Neural cell (in vitro differentiated cells): ENCODE data around the gene TYK2.

Experiments used
- EZH2 ChIP-seq: fragments of 200-600, 300-800 bp; shearing (Covaris generic), sonication (generic); IDR thresholded peaks from 2 replicates; pipeline ENCODE4 v1.6.1; 2014; ENCODE audit warnings: antibody characterized with exemption, low read length, borderline replicate concordance, mild to moderate bottlenecking; ENCODE audit not compliant: insufficient read depth, poor library complexity, severe bottlenecking
- POLR2AphosphoS5 ChIP-seq: IDR thresholded peaks from 2 replicates; pipeline ENCODE4 v1.6.1; 2012
- RAD21 ChIP-seq: fragments of 450-650 bp; conservative IDR thresholded peaks from 2 replicates; pipeline ENCODE4 v1.6.1; 2014; ENCODE audit warnings: antibody characterized with exemption, mild to moderate bottlenecking, moderate library complexity
- TF ChIP-seq, protein P1 (sequence below): fragments of 450-650 bp; IDR thresholded peaks from 2 replicates; pipeline ENCODE4 v1.5.1; 2014; ENCODE audit warnings: antibody characterized with exemption, mild to moderate bottlenecking, moderate library complexity; ENCODE audit not compliant: poor library complexity, severe bottlenecking
- TF ChIP-seq, protein P2 (sequence below): IDR thresholded peaks from 2 replicates; pipeline ENCODE4 v1.6.1; 2012; ENCODE audit warnings: borderline replicate concordance

DNA sequence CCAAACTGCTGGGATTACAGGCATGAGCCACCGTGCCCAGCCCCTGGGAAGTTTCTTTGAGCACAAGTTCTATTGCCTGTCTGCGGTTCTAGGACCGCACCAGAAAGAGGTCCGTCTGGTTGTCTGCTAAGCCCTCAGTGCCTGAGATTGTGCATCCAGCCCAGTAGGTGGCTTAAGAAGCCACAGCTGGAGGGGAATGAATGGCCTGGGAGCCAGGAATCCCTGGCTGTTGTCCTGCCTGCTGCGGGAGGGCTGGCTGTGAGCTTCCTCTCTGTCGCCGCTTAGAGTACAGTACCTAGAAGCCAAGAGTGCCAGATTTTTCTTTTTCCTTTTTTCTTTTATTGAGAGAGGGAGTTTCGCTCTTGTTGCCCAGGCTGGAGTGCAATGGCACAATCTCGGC, 4.2 kb upstream of the TYK2 start:
- TF ChIP-seq, protein P1, sequence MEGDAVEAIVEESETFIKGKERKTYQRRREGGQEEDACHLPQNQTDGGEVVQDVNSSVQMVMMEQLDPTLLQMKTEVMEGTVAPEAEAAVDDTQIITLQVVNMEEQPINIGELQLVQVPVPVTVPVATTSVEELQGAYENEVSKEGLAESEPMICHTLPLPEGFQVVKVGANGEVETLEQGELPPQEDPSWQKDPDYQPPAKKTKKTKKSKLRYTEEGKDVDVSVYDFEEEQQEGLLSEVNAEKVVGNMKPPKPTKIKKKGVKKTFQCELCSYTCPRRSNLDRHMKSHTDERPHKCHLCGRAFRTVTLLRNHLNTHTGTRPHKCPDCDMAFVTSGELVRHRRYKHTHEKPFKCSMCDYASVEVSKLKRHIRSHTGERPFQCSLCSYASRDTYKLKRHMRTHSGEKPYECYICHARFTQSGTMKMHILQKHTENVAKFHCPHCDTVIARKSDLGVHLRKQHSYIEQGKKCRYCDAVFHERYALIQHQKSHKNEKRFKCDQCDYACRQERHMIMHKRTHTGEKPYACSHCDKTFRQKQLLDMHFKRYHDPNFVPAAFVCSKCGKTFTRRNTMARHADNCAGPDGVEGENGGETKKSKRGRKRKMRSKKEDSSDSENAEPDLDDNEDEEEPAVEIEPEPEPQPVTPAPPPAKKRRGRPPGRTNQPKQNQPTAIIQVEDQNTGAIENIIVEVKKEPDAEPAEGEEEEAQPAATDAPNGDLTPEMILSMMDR, result no peak
- TF ChIP-seq POLR2AphosphoS5 (no peak), RAD21 (no peak), EZH2 (no peak)
- TF ChIP-seq, protein P2, sequence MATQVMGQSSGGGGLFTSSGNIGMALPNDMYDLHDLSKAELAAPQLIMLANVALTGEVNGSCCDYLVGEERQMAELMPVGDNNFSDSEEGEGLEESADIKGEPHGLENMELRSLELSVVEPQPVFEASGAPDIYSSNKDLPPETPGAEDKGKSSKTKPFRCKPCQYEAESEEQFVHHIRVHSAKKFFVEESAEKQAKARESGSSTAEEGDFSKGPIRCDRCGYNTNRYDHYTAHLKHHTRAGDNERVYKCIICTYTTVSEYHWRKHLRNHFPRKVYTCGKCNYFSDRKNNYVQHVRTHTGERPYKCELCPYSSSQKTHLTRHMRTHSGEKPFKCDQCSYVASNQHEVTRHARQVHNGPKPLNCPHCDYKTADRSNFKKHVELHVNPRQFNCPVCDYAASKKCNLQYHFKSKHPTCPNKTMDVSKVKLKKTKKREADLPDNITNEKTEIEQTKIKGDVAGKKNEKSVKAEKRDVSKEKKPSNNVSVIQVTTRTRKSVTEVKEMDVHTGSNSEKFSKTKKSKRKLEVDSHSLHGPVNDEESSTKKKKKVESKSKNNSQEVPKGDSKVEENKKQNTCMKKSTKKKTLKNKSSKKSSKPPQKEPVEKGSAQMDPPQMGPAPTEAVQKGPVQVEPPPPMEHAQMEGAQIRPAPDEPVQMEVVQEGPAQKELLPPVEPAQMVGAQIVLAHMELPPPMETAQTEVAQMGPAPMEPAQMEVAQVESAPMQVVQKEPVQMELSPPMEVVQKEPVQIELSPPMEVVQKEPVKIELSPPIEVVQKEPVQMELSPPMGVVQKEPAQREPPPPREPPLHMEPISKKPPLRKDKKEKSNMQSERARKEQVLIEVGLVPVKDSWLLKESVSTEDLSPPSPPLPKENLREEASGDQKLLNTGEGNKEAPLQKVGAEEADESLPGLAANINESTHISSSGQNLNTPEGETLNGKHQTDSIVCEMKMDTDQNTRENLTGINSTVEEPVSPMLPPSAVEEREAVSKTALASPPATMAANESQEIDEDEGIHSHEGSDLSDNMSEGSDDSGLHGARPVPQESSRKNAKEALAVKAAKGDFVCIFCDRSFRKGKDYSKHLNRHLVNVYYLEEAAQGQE, result no peak
